NT2/D1 (cell line): ENCODE results near the gene CPED1.

Experiments used
- YY1 ChIP-seq: IDR thresholded peaks from 2 replicates; pipeline ENCODE4 v1.6.1; 2011; ENCODE audit not compliant: insufficient read length, insufficient read depth
- ZNF274 ChIP-seq: IDR thresholded peaks from 2 replicates; pipeline ENCODE4 v1.6.1; 2011; ENCODE audit warnings: mild to moderate bottlenecking, low read depth, low read length

DNA sequence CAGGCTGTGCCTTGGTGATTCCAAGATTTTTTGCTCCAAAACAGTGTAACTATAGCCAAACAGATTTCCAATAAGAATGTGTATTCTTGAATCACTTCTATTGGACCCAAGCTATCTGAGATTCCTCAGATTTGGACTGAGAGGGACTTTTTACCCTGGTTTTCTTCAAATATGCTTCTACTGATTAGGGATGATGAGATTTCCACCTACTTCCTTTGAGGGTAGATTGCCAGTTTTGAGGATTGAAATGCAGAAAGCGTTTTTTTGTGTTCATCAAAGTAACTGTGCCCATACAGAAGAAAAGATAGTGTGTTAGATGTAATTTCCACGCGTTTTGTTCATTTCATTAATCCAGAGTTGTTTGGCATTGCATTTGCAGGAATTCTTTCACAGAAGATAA lies 144.9 kb downstream of the CPED1 start:
- no peak for TF ChIP-seq YY1
- TF ChIP-seq ZNF274: no peak
